HCT116 (cell line): Measurements from ENCODE around the gene UPP1. TPM values are rescaled to one million over a fixed set of nuclear protein-coding genes. Genes with fewer than 3 reads are reported as not detected.

Source experiments
- ATAC-seq: fragments of 200-7000 bp; cut with Tn5 transposase; 2 replicates; pipeline ENCODE4 v1.9.1; 2020; ENCODE audit warnings: mild to moderate bottlenecking, moderate library complexity
- BruUV-seq: library from RNA; stranded (reverse); fragments of 400-500 nt; replicated peaks from 2 replicates; lab custom pipeline; 2021; lab: Mats Ljungman, UMichigan
- CTCF ChIA-PET: fragments of 300-600 bp; sonication (Branson Sonifier 250); formaldehyde crosslinking; loops from one replicate; lab custom pipeline; 2021; ENCODE audit warnings: antibody characterized with exemption; lab: Charles Lee
- POLR2A ChIA-PET: fragments of 300-600, 350-600 bp; sonication (Branson Sonifier 250); formaldehyde crosslinking; loops from one replicate; lab custom pipeline; 2021; ENCODE audit warnings: antibody characterized with exemption; lab: Charles Lee
- RAD21 ChIA-PET, 2 experiments: fragments of 300-600 bp; sonication (Branson Sonifier 250); formaldehyde crosslinking; loops; one replicate each; lab custom pipeline; 2023; ENCODE audit warnings: low total read pairs in 2 of 2; ENCODE audit not compliant: uncharacterized antibody in 2 of 2, unreplicated experiment in 2 of 2, low non-redundant PET in 1 of 2; lab: Charles Lee
- DNase-seq: peaks from one replicate; pipeline ENCODE4 v3.0.0-alpha.2; 2010; ENCODE audit warnings: low read depth, low spot score
- H2AFZ ChIP-seq: fragments of 200-600 bp; shearing (Covaris generic), sonication (generic); 2 replicates; pipeline ENCODE4 v1.6.1; 2017; ENCODE audit warnings: low read depth, mixed run types, mixed read lengths, antibody characterized with exemption, low read length; ENCODE audit not compliant: poor library complexity, severe bottlenecking
- H3K27ac ChIP-seq: 2 replicates; pipeline ENCODE4 v1.5.1; 2012; ENCODE audit warnings: low read depth, low read length
- H3K27me3 ChIP-seq: fragments of 200-600 bp; sonication (generic); 2 replicates; pipeline ENCODE4 v1.6.1; 2016; ENCODE audit warnings: mixed run types, low read length, mixed read lengths; ENCODE audit not compliant: insufficient read depth
- H3K36me3 ChIP-seq, 2 experiments: fragments of 200-500 bp in 1 of 2; fragments of 200-600 bp in 1 of 2; sonication (Bioruptor generic) in 1 of 2; sonication (generic) in 1 of 2; 2 replicates each; pipeline versions ENCODE4 v1.5.1 to v1.6.1; 2014 to 2016; ENCODE audit warnings: low read length in 2 of 2, inconsistent platforms in 1 of 2, mixed read lengths in 1 of 2, mixed run types in 1 of 2; ENCODE audit not compliant: insufficient read depth in 2 of 2, control insufficient read depth in 1 of 2
- H3K4me1 ChIP-seq, 2 experiments: fragments of 200-600 bp in 1 of 2; sonication (generic) in 1 of 2; 2 replicates each; pipeline versions ENCODE4 v1.5.1 to v1.6.1; 2012 to 2017; ENCODE audit warnings: low read length in 2 of 2, inconsistent platforms in 1 of 2, mild to moderate bottlenecking in 1 of 2, mixed read lengths in 1 of 2, mixed run types in 1 of 2, moderate library complexity in 1 of 2; ENCODE audit not compliant: insufficient read depth in 2 of 2, control insufficient read depth in 1 of 2
- H3K4me2 ChIP-seq: fragments of 200-600 bp; sonication (generic); 2 replicates; pipeline ENCODE4 v1.6.1; 2017; ENCODE audit warnings: mixed run types, low read length, mixed read lengths
- H3K4me3 ChIP-seq, 2 experiments: fragments of 200-600 bp in 1 of 2; sonication (generic) in 1 of 2; replicated peaks in 1 of 2; 2 replicates each; pipeline ENCODE4 v1.5.1; 2011 to 2016; ENCODE audit warnings: low read length in 2 of 2, control low read depth in 1 of 2, low read depth in 1 of 2, mild to moderate bottlenecking in 1 of 2, mixed read lengths in 1 of 2, mixed run types in 1 of 2
- H3K79me2 ChIP-seq: fragments of 200-600 bp; sonication (generic); 2 replicates; pipeline ENCODE4 v1.6.1; 2017; ENCODE audit warnings: mild to moderate bottlenecking, mixed run types, low read length, moderate library complexity, mixed read lengths; ENCODE audit not compliant: insufficient read depth
- H3K9ac ChIP-seq: fragments of 200-600 bp; sonication (generic); 2 replicates; pipeline ENCODE4 v1.6.1; 2016; ENCODE audit warnings: low read length, mixed read lengths
- H3K9me2 ChIP-seq: fragments of 200-600 bp; sonication (generic), shearing (Covaris generic); 2 replicates; pipeline ENCODE4 v1.6.1; 2017; ENCODE audit warnings: mixed run types, mild to moderate bottlenecking, moderate library complexity; ENCODE audit not compliant: insufficient read depth
- H3K9me3 ChIP-seq, 2 experiments: fragments of 200-500 bp in 1 of 2; fragments of 200-600 bp in 1 of 2; sonication (Bioruptor generic) in 1 of 2; sonication (generic) in 1 of 2; 2 replicates each; pipeline ENCODE4 v1.6.1; 2014 to 2017; ENCODE audit warnings: low read length in 2 of 2, mixed read lengths in 2 of 2, inconsistent platforms in 1 of 2, low read depth in 1 of 2, mild to moderate bottlenecking in 1 of 2, mixed run types in 1 of 2, moderate library complexity in 1 of 2; ENCODE audit not compliant: control insufficient read depth in 1 of 2, insufficient read depth in 1 of 2
- H4K20me1 ChIP-seq: fragments of 200-600 bp; sonication (generic), shearing (Covaris generic); 2 replicates; pipeline ENCODE4 v1.6.1; 2017; ENCODE audit warnings: mixed run types, mild to moderate bottlenecking, moderate library complexity; ENCODE audit not compliant: insufficient read depth
- CBX3 ChIP-seq: IDR thresholded peaks from 2 replicates; pipeline ENCODE4 v1.6.1; 2012; ENCODE audit warnings: low read depth
- EGR1 ChIP-seq: IDR thresholded peaks from 2 replicates; pipeline ENCODE4 v1.6.1; 2012; ENCODE audit warnings: low read depth
- ELF1 ChIP-seq: IDR thresholded peaks from 2 replicates; pipeline ENCODE4 v1.6.1; 2012; ENCODE audit warnings: low read depth, borderline replicate concordance
- EZH2phosphoT487 ChIP-seq: fragments of 200-600 bp; IDR thresholded peaks from 2 replicates; pipeline ENCODE4 v1.6.1; 2018; ENCODE audit warnings: antibody characterized with exemption, borderline replicate concordance
- FOSL1 ChIP-seq: IDR thresholded peaks from 2 replicates; pipeline ENCODE4 v1.6.1; 2012; ENCODE audit warnings: low read depth
- JUND ChIP-seq: IDR thresholded peaks from 2 replicates; pipeline ENCODE4 v1.6.1; 2012
- POLR2A ChIP-seq: IDR thresholded peaks from 2 replicates; pipeline ENCODE4 v1.7.0; 2011; ENCODE audit warnings: borderline replicate concordance; ENCODE audit not compliant: insufficient read depth, insufficient read length; ENCODE audit errors: extremely low read depth
- POLR2AphosphoS5 ChIP-seq: IDR thresholded peaks from 2 replicates; pipeline ENCODE4 v1.6.1; 2011; ENCODE audit warnings: mild to moderate bottlenecking, low read depth, low read length, moderate library complexity
- RAD21 ChIP-seq: IDR thresholded peaks from 2 replicates; pipeline ENCODE4 v1.6.1; 2012; ENCODE audit warnings: low read depth, mild to moderate bottlenecking
- SIN3A ChIP-seq: IDR thresholded peaks from 2 replicates; pipeline ENCODE4 v1.6.1; 2012; ENCODE audit warnings: low read depth
- SP1 ChIP-seq: IDR thresholded peaks from 2 replicates; pipeline ENCODE4 v1.6.1; 2012; ENCODE audit warnings: low read depth
- SRF ChIP-seq: IDR thresholded peaks from 2 replicates; pipeline ENCODE4 v1.6.1; 2012; ENCODE audit warnings: low read depth
- YY1 ChIP-seq: IDR thresholded peaks from 2 replicates; pipeline ENCODE4 v1.6.1; 2011; ENCODE audit warnings: low read length, low read depth, moderate library complexity, mild to moderate bottlenecking; ENCODE audit not compliant: insufficient replicate concordance; ENCODE audit errors: extremely low read depth
- ZFX ChIP-seq: fragments of 450-650 bp; IDR thresholded peaks from 2 replicates; pipeline ENCODE4 v1.6.1; 2017
- intact Hi-C: fragments of 100-400 bp; cut with micrococcal nuclease; formaldehyde crosslinking; loops from 2 replicates; pipeline ENCODE4 v1.10.0; 2022
- total RNA-seq: library from RNA; stranded (reverse); gene quantifications from one replicate; pipeline ENCODE4 v1.2.1, GENCODE V29; 2021; ENCODE audit not compliant: unreplicated experiment
- TF ChIP-seq, protein P1 (sequence below): IDR thresholded peaks from 2 replicates; pipeline ENCODE4 v1.6.1; 2012
- TF ChIP-seq, protein P2 (sequence below): IDR thresholded peaks from 2 replicates; pipeline ENCODE4 v1.6.1; 2012
- TF ChIP-seq, protein P3 (sequence below), 3 experiments: fragments of 200-600 bp in 1 of 3; sonication (generic) in 1 of 3; IDR thresholded peaks in 2 of 3; conservative IDR thresholded peaks in 1 of 3; 2 replicates each; pipeline ENCODE4 v1.5.1; 2012 to 2017; ENCODE audit warnings: low read depth in 2 of 3, low read length in 2 of 3, antibody characterized with exemption in 1 of 3, borderline replicate concordance in 1 of 3, control low read depth in 1 of 3, mild to moderate bottlenecking in 1 of 3, mixed read lengths in 1 of 3, mixed run types in 1 of 3, moderate library complexity in 1 of 3; ENCODE audit not compliant: insufficient read depth in 1 of 3

Gene UPP1
- total RNA-seq, 1 experiment from 2014 or later: 42.7 TPM

DNA sequence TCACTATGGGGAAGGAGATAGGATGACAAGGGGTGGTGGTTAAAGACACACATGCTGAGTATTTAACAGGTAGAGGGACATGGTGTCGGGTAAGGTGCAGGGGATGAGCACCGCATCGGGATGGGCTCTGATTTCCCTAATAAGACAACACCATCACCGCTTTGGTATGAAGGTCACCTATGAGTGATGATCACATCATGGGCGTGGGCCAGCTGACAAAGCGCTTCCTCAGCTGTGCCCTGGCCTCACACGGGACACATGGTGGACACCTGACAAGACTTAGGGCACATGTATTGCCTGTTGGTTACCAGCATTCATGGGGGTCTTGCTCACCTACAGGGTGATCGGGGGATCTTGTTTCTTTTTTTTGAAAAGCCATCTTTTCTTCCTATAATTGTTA is 41.0 kb upstream of the UPP1 start:
- DNase-seq (peak; percentile 26), ATAC-seq (peak; percentile 68; the same call in 1 of the 2 replicates)
- H3K4me3 ChIP-seq: no peak overlapping the region
- intact Hi-C loops: no loop called here
- no peaks in the 10 kb centered on the region for H3K9me3 ChIP-seq
- no peak overlapping the region for H3K27ac ChIP-seq
- H3K27me3 ChIP-seq: no peaks in the 10 kb centered on the region
- no peaks in the 10 kb centered on the region for H3K9me2 ChIP-seq
- no TSS peak for BruUV-seq
- peak overlapping the region; percentile 18 for H3K4me2 ChIP-seq
- TF ChIP-seq ZFX (no peak), ELF1 (no peak), CBX3 (0 out of 2 replicates have a peak, but pooled peaks have one; percentile 60), FOSL1 (peak; percentile 55), JUND (peak; percentile 54; the same call in 1 of the 2 replicates), YY1 (no peak), EZH2phosphoT487 (no peak), SIN3A (peak; percentile 63; the same call in 1 of the 2 replicates), SRF (0 out of 2 replicates have a peak, but pooled peaks have one; percentile 43), EGR1 (no peak), POLR2AphosphoS5 (0 out of 2 replicates have a peak, but pooled peaks have one; percentile 22), SP1 (peak; percentile 59), POLR2A (no peak), RAD21 (no peak)
- TF ChIP-seq, protein P1, sequence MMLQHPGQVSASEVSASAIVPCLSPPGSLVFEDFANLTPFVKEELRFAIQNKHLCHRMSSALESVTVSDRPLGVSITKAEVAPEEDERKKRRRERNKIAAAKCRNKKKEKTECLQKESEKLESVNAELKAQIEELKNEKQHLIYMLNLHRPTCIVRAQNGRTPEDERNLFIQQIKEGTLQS: peak; percentile 55; the same call in 1 of the 2 replicates
- TF ChIP-seq, protein P2, sequence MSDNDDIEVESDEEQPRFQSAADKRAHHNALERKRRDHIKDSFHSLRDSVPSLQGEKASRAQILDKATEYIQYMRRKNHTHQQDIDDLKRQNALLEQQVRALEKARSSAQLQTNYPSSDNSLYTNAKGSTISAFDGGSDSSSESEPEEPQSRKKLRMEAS: peak; percentile 88
- TF ChIP-seq, protein P3, sequence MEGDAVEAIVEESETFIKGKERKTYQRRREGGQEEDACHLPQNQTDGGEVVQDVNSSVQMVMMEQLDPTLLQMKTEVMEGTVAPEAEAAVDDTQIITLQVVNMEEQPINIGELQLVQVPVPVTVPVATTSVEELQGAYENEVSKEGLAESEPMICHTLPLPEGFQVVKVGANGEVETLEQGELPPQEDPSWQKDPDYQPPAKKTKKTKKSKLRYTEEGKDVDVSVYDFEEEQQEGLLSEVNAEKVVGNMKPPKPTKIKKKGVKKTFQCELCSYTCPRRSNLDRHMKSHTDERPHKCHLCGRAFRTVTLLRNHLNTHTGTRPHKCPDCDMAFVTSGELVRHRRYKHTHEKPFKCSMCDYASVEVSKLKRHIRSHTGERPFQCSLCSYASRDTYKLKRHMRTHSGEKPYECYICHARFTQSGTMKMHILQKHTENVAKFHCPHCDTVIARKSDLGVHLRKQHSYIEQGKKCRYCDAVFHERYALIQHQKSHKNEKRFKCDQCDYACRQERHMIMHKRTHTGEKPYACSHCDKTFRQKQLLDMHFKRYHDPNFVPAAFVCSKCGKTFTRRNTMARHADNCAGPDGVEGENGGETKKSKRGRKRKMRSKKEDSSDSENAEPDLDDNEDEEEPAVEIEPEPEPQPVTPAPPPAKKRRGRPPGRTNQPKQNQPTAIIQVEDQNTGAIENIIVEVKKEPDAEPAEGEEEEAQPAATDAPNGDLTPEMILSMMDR (IDR thresholded peaks at IDR 0.05 in 2 of 3, conservative IDR thresholded peaks at IDR 0.05 in 1 of 3; ENCODE audit: borderline replicate concordance in 1 of 3, insufficient read depth in 1 of 3, low read depth in 2 of 3, low read length in 2 of 3): no peak
- H3K36me3 ChIP-seq: no peaks in the 10 kb centered on the region
- ChIA-PET POLR2A (no interaction called here), CTCF (no interaction called here), RAD21 (no interaction called here)
- no peaks in the 10 kb centered on the region for H3K79me2 ChIP-seq
- no peak overlapping the region for H3K9ac ChIP-seq
- H3K4me1 ChIP-seq: peaks cover 5 to 25% of the 10 kb centered on the region in 2 experiments; a peak in 3 of 4 replicates
- no peaks in the 10 kb centered on the region for H4K20me1 ChIP-seq
- H2AFZ ChIP-seq: no peak overlapping the region
